GM12878 (cell line): Measurements from ENCODE around the gene SPDYC. TPM values are rescaled to one million over a fixed set of nuclear protein-coding genes. Genes with fewer than 3 reads are reported as not detected.

Experiments
- CUX1 ChIP-seq: IDR thresholded peaks from 2 replicates; pipeline ENCODE4 v1.6.1; 2012; ENCODE audit warnings: improper control_type of control experiment, low read depth, low read length; ENCODE audit not compliant: insufficient replicate concordance
- EED ChIP-seq: sonication (generic); IDR thresholded peaks from 2 replicates; pipeline ENCODE4 v1.6.1; 2016; ENCODE audit warnings: antibody characterized with exemption, low read depth
- SIN3A ChIP-seq: IDR thresholded peaks from 2 replicates; pipeline ENCODE4 v1.6.1; 2012; ENCODE audit warnings: low read depth, low read length, improper control_type of control experiment
- polyA plus RNA-seq, 11 experiments: library from polyadenylated mRNA; depleted of rRNA in 4 of 11; unstranded in 6 of 11; stranded (reverse) in 5 of 11; fragments of >200 nt; fragmentation: Nextera tagmentation in 4 of 11; fragmentation: Illumina TruSeq in 1 of 11; extraction: Ambion mirVana in 4 of 11; extraction: Trizol in 1 of 11; gene quantifications; 1 replicate in 1 of 11; 2 replicates in 10 of 11; pipeline versions ENCODE4 v1.2.1 to v1.2.3, GENCODE V29; 2011 to 2016; ENCODE audit warnings: inconsistent platforms in 2 of 11, missing spikeins in 2 of 11, low read depth in 1 of 11
- total RNA-seq, 4 experiments: library from RNA; depleted of rRNA in 3 of 4; stranded (reverse); fragments of >200 nt in 3 of 4; fragmentation: Illumina TruSeq in 1 of 4; extraction: Trizol in 1 of 4; gene quantifications; 2 replicates each; pipeline versions ENCODE4 v1.2.1 to v1.2.3, GENCODE V29; 2013 to 2021

SPDYC gene
- total and polyA plus RNA-seq, 10 of the 15 experiments (the other 5 are each of a cell fraction or from before 2014, with no cell fraction given), result not detected

- TF ChIP-seq CUX1 (no peak), EED (no peak), SIN3A (peak; percentile 73)
These were observed 35.6 kb upstream of the SPDYC start, which contains the start of gene SYVN1 (continued) for GRCh38 chr11:65134240-65134951.
